PC-9 (cell line): ENCODE data around the gene KIF1C.

ENCODE experiments used
- CTCF ChIP-seq: fragments of 200-600 bp; sonication (generic); conservative IDR thresholded peaks from 2 replicates; pipeline ENCODE4 v1.6.1; 2017; ENCODE audit warnings: mixed run types, antibody characterized with exemption, mild to moderate bottlenecking, moderate library complexity
- EZH2 ChIP-seq: fragments of 200-600 bp; sonication (generic); IDR thresholded peaks from 2 replicates; pipeline ENCODE4 v1.8.0; 2017; ENCODE audit warnings: antibody characterized with exemption, low read depth

GRCh38 chr17:5002121-5002788 lies 4.5 kb downstream of the KIF1C start:
- TF ChIP-seq CTCF (no peak), EZH2 (no peak)
